Measurements from ENCODE around the gene TFF3. TPM values are rescaled to one million over a fixed set of nuclear protein-coding genes. Genes with fewer than 3 reads are reported as not detected.

The TFF3 gene
- polyA plus RNA-seq, 3 donors, result 0.07 TPM; not detected in 2

GRCh38 chr21:42271065-42271464, 44.1 kb downstream of the TFF3 start:
- no peak for TF ChIP-seq CTCF (IDR thresholded peaks at IDR 0.05)

GRCh38 chr21:42269386-42269785, 45.8 kb downstream of the TFF3 start:
- Mint-ChIP-seq H3K27ac (peak overlapping the region in 3 of 7 donors; percentile 32 to 76 (median 50)), H3K4me3 (no peak overlapping the region), H3K27me3 (ENCODE audit: low read depth in 3 of 3) (peaks cover 1 to 2% (median 2%) of the 10 kb centered on the region in 3 donors), H3K36me3 (peaks cover 4 to 18% of the 10 kb centered on the region in 2 donors), H3K4me1 (peaks cover 30% of the 10 kb centered on the region), H3K9me3 (peaks cover 0 to 7% (median 0%) of the 10 kb centered on the region in 7 donors)
- Histone ChIP-seq H3K36me3 (replicated peaks in 1 of 2; ENCODE audit: control insufficient read depth in 1 of 2, insufficient read depth in 2 of 2, low read length in 2 of 2) (peaks cover 0 to 2% of the 10 kb centered on the region in 2 donors), H3K27me3 (ENCODE audit: control insufficient read depth in 2 of 2, insufficient read depth in 2 of 2, low read length in 2 of 2) (no peaks in the 10 kb centered on the region), H4K20me1 (ENCODE audit: insufficient read depth, low read length) (peaks cover 5% of the 10 kb centered on the region), H3K4me3 (replicated peaks in 1 of 3; ENCODE audit: low read depth in 2 of 3, low read length in 3 of 3) (no peak overlapping the region), H3K4me2 (replicated peaks; ENCODE audit: extremely low read depth, low read length, poor library complexity, severe bottlenecking) (no peak overlapping the region), H3K27ac (ENCODE audit: low read depth in 1 of 2, low read length in 2 of 2) (no peak overlapping the region), H2AFZ (ENCODE audit: insufficient read depth, low read depth, low read length, poor library complexity, severe bottlenecking) (peak overlapping the region; percentile 35), H3K9ac (ENCODE audit: insufficient read depth, low read length, poor library complexity, severe bottlenecking) (no peak overlapping the region), H3K4me1 (ENCODE audit: control insufficient read depth in 1 of 2, insufficient read depth in 2 of 2, low read length in 2 of 2) (peaks cover 19 to 22% of the 10 kb centered on the region in 2 donors), H3K9me3 (replicated peaks in 1 of 2; ENCODE audit: control insufficient read depth in 1 of 2, insufficient read depth in 1 of 2, low read length in 2 of 2) (no peaks in the 10 kb centered on the region), H3K79me2 (ENCODE audit: insufficient read depth, low read length) (no peaks in the 10 kb centered on the region)
- intact Hi-C loops (cut with micrococcal nuclease), result no loop called here
- no peak for TF ChIP-seq CTCF (IDR thresholded peaks at IDR 0.05)
- WGBS (ENCODE audit: insufficient coverage), result 7% methylated on average over 5 of the region's 10 CpGs
- no peak for DNase-seq

More at GRCh38 chr21:42271065-42271464, 44.1 kb downstream of the TFF3 start:
- no peak for DNase-seq
- Histone ChIP-seq H3K4me2 (replicated peaks; ENCODE audit: extremely low read depth, low read length, poor library complexity, severe bottlenecking) (no peak overlapping the region), H4K20me1 (ENCODE audit: insufficient read depth, low read length) (peaks cover 5% of the 10 kb centered on the region), H3K9me3 (replicated peaks in 1 of 2; ENCODE audit: control insufficient read depth in 1 of 2, insufficient read depth in 1 of 2, low read length in 2 of 2) (no peaks in the 10 kb centered on the region), H3K9ac (ENCODE audit: insufficient read depth, low read length, poor library complexity, severe bottlenecking) (no peak overlapping the region), H3K36me3 (replicated peaks in 1 of 2; ENCODE audit: control insufficient read depth in 1 of 2, insufficient read depth in 2 of 2, low read length in 2 of 2) (peaks cover 0 to 2% of the 10 kb centered on the region in 2 donors), H2AFZ (ENCODE audit: insufficient read depth, low read depth, low read length, poor library complexity, severe bottlenecking) (no peak overlapping the region), H3K27ac (ENCODE audit: low read depth in 1 of 2, low read length in 2 of 2) (no peak overlapping the region), H3K27me3 (ENCODE audit: control insufficient read depth in 2 of 2, insufficient read depth in 2 of 2, low read length in 2 of 2) (no peaks in the 10 kb centered on the region), H3K4me1 (ENCODE audit: control insufficient read depth in 1 of 2, insufficient read depth in 2 of 2, low read length in 2 of 2) (peaks cover 19 to 22% of the 10 kb centered on the region in 2 donors), H3K4me3 (replicated peaks in 1 of 3; ENCODE audit: low read depth in 2 of 3, low read length in 3 of 3) (no peak overlapping the region), H3K79me2 (ENCODE audit: insufficient read depth, low read length) (no peaks in the 10 kb centered on the region)
- peak overlapping the region in 1 of 2 donors; percentile 24 for H3K4me3 Mint-ChIP-seq
- H3K36me3 Mint-ChIP-seq, result peaks cover 4 to 19% of the 10 kb centered on the region in 2 donors
- H3K27ac Mint-ChIP-seq, result no peak overlapping the region
- peaks cover 1 to 3% (median 2%) of the 10 kb centered on the region in 3 donors for H3K27me3 Mint-ChIP-seq (ENCODE audit: low read depth in 3 of 3)
- intact Hi-C loops (cut with micrococcal nuclease), result no loop called here
- WGBS (ENCODE audit: insufficient coverage), result 100% methylated on average over 1 of the region's 6 CpGs
- H3K4me1 Mint-ChIP-seq, result peaks cover 25% of the 10 kb centered on the region
- H3K9me3 Mint-ChIP-seq, result peaks cover 0 to 7% (median 0%) of the 10 kb centered on the region in 7 donors
